ENCODE measurements around the gene NFKB2.

NFKB2 gene

GRCh38 chr10:102407425-102408130, 12.1 kb downstream of the NFKB2 start:
- Histone ChIP-seq H3K9me3 (no peaks in the 10 kb centered on the region), H3K4me3 (ENCODE audit: low read depth in 1 of 2, low read length in 1 of 2) (no peak overlapping the region), H3K4me1 (ENCODE audit: control insufficient read depth in 1 of 2, insufficient read depth in 1 of 2, low read depth in 1 of 2, low read length in 1 of 2) (peaks cover 0 to 12% of the 10 kb centered on the region in 2 experiments), H3K36me3 (peaks cover 11% of the 10 kb centered on the region), H3K27ac (no peak overlapping the region), H3K27me3 (peaks cover 73% of the 10 kb centered on the region)
- no peak for TF ChIP-seq CTCF (IDR thresholded peaks at IDR 0.05)

- peaks cover 4% of the 10 kb centered on the region for H3K36me3 ChIP-seq
- H3K4me3 ChIP-seq (ENCODE audit: low read depth in 1 of 2, low read length in 1 of 2), result peak overlapping the region in 1 of 2 experiments; percentile 30
- no peak overlapping the region for H3K27ac ChIP-seq
- H3K4me1 ChIP-seq (ENCODE audit: control insufficient read depth in 1 of 2, insufficient read depth in 1 of 2, low read depth in 1 of 2, low read length in 1 of 2), result peaks cover 0 to 12% of the 10 kb centered on the region in 2 experiments
- H3K27me3 ChIP-seq, result peaks cover 80% of the 10 kb centered on the region
- H3K9me3 ChIP-seq, result no peaks in the 10 kb centered on the region
- no peak for TF ChIP-seq CTCF (IDR thresholded peaks at IDR 0.05)
Observed at GRCh38 chr10:102408131-102408727, 12.7 kb downstream of the NFKB2 start.

- Histone ChIP-seq H3K36me3 (no peaks in the 10 kb centered on the region), H3K4me1 (ENCODE audit: control insufficient read depth in 1 of 2, insufficient read depth in 1 of 2, low read depth in 1 of 2, low read length in 1 of 2) (peaks cover 0 to 12% of the 10 kb centered on the region in 2 experiments), H3K27me3 (peaks cover 87% of the 10 kb centered on the region), H3K9me3 (no peaks in the 10 kb centered on the region), H3K4me3 (ENCODE audit: low read depth in 1 of 2, low read length in 1 of 2) (peak overlapping the region in 1 of 2 experiments; percentile 30), H3K27ac (no peak overlapping the region)
- no peak for TF ChIP-seq CTCF (IDR thresholded peaks at IDR 0.05)
Observed at GRCh38 chr10:102408728-102409603, 13.5 kb downstream of the NFKB2 start.

- Histone ChIP-seq H3K27ac (no peak overlapping the region), H3K36me3 (no peaks in the 10 kb centered on the region), H3K4me1 (ENCODE audit: control insufficient read depth in 1 of 2, insufficient read depth in 1 of 2, low read depth in 1 of 2, low read length in 1 of 2) (peaks cover 0 to 12% of the 10 kb centered on the region in 2 experiments), H3K27me3 (peaks cover 95% of the 10 kb centered on the region), H3K4me3 (ENCODE audit: low read depth in 1 of 2, low read length in 1 of 2) (no peak overlapping the region), H3K9me3 (no peaks in the 10 kb centered on the region)
- TF ChIP-seq CTCF (IDR thresholded peaks at IDR 0.05), result no peak
Observed at GRCh38 chr10:102409604-102410428, 14.3 kb downstream of the NFKB2 start.

Measured in neutrophil (primary cell).